HUDEP-2 (cell line): ENCODE measurements around the gene RAB30.
"Not testable (repeated sequence)": the region's sequence is repeated elsewhere in the genome, so short reads cannot be mapped to it uniquely, and the experiment has no call there.

ENCODE experiments used
- DNase-seq, 76 experiments: peaks; one replicate each; lab custom pipeline; 2025; ENCODE audit not compliant: unreplicated experiment in 76 of 76; lab: John Stamatoyannopoulos, UW

RAB30 gene

GRCh38 chr11:82994604-82995230 lies 77.0 kb downstream of the RAB30 start:
- DNase-seq = no peak

DNA sequence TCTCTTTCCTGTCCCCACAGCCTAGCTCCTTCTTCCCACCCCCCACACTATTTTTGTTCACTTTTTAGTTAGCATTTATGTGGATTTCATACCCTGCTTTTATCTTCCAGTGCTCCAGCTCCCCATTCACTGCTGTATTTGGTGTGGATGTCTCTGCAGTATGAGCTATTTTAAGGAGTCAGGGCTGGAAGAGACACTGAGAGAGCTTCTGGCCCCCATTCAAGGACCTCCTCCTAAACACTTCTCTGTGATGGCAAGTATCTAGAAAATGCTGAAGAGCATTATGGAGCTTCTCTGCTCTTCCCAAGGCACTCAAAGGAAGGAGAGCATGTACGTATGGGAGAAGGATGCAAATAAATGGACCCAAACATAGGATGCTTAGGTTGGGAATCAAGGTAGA lies 79.5 kb downstream of the RAB30 start:
- DNase-seq = no peak

- no peak for DNase-seq
Measured at GRCh38 chr11:82989628-82990404, 81.9 kb downstream of the RAB30 start.

GRCh38 chr11:82988936-82989627 lies 82.6 kb downstream of the RAB30 start:
- DNase-seq = no peak

- no peak for DNase-seq
Measured at GRCh38 chr11:82987997-82988396, 83.7 kb downstream of the RAB30 start.

- DNase-seq = no peak
Measured at GRCh38 chr11:82986446-82986845, 85.3 kb downstream of the RAB30 start.

DNA sequence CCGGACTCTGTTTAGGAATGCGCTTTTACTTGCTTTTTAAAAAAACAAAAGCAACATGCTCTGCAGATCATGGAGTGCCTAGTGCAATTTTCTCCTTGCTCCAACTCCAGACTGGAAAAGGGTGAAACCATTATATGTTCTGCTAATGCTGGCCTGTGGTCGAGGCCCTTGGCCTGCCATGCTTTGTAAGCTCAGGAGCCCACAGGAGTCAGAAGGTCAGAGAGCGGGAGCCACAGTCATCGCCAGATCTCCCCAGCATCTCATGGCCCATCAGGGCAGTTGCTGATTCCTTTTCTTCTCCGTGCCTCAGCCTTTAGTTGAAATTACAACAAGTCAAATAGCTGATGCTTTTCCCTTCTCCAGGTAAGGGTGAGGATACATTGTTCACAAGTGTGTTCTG lies 89.8 kb downstream of the RAB30 start:
- no peak for DNase-seq

DNA sequence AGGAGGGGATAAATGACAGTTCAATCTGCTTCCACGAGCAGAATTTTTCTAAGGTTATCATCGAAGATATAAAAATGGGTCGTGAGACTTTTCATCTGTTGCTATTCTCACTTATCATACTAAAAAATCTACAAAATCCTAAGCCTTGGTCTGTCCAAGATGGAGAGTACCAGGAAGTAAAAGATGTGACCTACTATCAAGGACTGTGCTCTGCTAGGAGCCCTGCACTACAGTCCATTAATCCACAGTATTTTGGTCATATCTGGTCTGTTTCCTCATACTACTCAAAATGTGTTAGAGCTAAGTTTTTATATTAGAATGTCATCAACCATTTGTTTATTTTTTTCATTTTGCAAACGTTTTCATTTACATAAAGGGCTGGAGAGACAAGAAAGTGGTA lies 90.8 kb downstream of the RAB30 start:
- no peak for DNase-seq

GRCh38 chr11:82980292-82980691 lies 91.4 kb downstream of the RAB30 start:
- DNase-seq = no peak

DNA sequence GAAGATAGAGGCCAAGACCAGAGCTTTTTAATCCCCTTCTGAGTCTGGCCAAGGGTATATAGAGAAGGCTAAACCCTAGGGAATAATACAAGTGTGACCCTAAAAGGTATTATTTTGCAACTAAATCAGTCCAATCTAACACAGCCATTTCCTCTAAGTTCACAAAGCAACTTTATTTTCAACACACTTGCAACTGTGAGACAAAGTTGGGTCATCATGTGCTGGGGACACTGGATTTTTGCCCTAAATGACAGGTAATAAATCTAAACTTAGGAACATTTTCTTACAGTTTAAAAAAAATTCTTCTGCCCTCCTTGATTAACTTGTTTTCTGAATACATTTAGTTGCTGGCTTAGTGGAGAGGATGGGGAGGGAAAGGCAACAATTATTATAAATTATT lies 91.9 kb downstream of the RAB30 start:
- DNase-seq = no peak

DNA sequence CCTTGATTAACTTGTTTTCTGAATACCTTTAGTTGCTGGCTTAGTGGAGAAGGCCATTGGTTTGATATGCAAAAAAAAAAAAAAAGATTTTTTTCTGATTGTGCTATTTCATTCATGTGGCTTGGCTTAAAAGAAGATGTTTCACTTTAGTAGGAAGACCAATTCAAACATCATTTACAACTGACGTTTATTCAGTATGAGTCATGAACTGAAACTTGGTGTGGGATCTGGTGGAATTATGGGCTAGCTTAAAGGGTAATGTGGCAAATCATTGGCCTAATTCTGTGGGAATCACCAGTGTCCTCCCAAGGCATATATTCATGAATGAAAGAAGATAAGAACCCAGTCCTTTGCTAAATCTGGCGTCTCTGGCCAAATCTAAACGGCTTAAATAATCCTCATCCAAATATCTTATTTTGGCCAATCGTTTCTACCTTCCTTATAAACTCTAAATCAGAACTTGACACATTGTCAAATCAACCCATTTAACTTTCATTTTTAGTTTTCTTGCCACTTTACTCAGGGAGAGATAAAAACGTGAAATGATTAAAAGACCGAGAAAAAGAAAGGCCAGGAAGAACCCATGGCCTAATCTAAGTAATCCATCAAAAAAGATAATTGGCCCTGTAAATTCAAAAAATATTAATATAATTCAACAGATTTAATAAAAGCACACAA lies 93.1 kb downstream of the RAB30 start:
- DNase-seq = no peak

DNA sequence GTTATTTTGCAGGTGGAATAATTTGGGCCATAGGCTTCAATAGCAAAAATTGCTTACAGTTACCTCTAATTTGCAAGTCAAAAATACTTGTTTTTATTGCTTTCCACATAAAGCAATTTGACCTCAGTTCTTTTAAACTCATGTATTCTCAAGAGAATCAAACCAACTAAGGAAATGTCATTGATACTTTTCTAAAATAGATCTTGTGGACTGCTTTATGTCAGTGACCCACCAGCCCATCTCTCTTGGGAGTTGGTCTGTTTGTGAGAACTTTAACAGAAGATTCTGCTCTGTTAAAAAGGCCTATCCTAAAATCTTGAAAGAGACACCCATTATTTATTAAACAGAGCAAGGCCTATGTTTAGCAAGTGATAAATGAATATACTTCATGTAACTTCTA lies 94.9 kb downstream of the RAB30 start:
- DNase-seq = no peak

- no peak for DNase-seq
Measured at GRCh38 chr11:82975882-82976281, 95.8 kb downstream of the RAB30 start.

GRCh38 chr11:82974851-82975250 lies 96.8 kb downstream of the RAB30 start:
- no peak for DNase-seq

GRCh38 chr11:82974135-82974534 lies 97.6 kb downstream of the RAB30 start:
- DNase-seq = no peak

GRCh38 chr11:82972103-82972502 lies 99.6 kb downstream of the RAB30 start:
- no peak for DNase-seq

- DNase-seq = not testable (repeated sequence)
Measured at GRCh38 chr11:82971519-82971946, 100.2 kb downstream of the RAB30 start.

- DNase-seq = not testable (repeated sequence)
Measured at GRCh38 chr11:82970507-82971083, 101.1 kb downstream of the RAB30 start.

- DNase-seq = no peak
Measured at GRCh38 chr11:82969811-82970210, 101.9 kb downstream of the RAB30 start.

- no peak for DNase-seq
Measured at GRCh38 chr11:82967381-82967780, 104.3 kb downstream of the RAB30 start.

DNA sequence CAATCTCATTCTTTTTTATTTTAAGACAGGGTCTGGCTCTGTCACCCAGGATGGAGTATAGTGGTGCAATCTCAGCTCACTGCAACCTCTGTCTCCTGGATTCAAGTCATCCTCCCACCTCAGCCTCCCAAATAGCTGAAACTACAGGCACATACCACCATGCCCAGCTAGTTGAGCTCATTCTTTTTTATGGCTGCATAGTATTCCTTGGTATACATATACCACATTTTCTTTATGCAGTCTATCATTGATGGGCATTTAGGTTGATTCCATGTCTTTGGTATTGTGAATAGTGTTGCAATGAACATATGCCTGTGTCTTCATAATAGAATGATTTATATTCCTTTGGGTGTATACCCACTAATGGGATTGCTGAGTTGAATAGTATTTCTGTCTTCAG lies 109.7 kb downstream of the RAB30 start:
- DNase-seq = not testable (repeated sequence)
